ENCODE results near the gene HAL.

The HAL gene

GRCh38 chr12:95989504-95990123 is 6.5 kb downstream of the HAL start:
- Histone ChIP-seq H3K27me3 (ENCODE audit: control insufficient read depth in 1 of 2, insufficient read depth in 2 of 2, low read length in 2 of 2) (no peaks in the 10 kb centered on the region), H3K27ac (ENCODE audit: low read length) (no peak overlapping the region), H3K36me3 (ENCODE audit: control insufficient read depth in 2 of 2, insufficient read depth in 2 of 2, low read length in 2 of 2) (no peaks in the 10 kb centered on the region), H3K9me3 (ENCODE audit: control insufficient read depth in 2 of 2, low read length in 2 of 2) (no peaks in the 10 kb centered on the region), H3K4me3 (ENCODE audit: low read length in 2 of 2) (no peak overlapping the region), H3K4me1 (ENCODE audit: control insufficient read depth, insufficient read depth, low read length) (no peaks in the 10 kb centered on the region), H3K9ac (ENCODE audit: low read length in 2 of 2) (no peak overlapping the region)

- Histone ChIP-seq H3K4me3 (ENCODE audit: low read length in 2 of 2) (no peak overlapping the region), H3K4me1 (ENCODE audit: control insufficient read depth, insufficient read depth, low read length) (no peaks in the 10 kb centered on the region), H3K36me3 (ENCODE audit: control insufficient read depth in 2 of 2, insufficient read depth in 2 of 2, low read length in 2 of 2) (no peaks in the 10 kb centered on the region), H3K9me3 (ENCODE audit: control insufficient read depth in 2 of 2, low read length in 2 of 2) (no peaks in the 10 kb centered on the region), H3K27ac (ENCODE audit: low read length) (no peak overlapping the region), H3K9ac (ENCODE audit: low read length in 2 of 2) (no peak overlapping the region), H3K27me3 (ENCODE audit: control insufficient read depth in 1 of 2, insufficient read depth in 2 of 2, low read length in 2 of 2) (no peaks in the 10 kb centered on the region)
These were observed 7.5 kb downstream of the HAL start for GRCh38 chr12:95988506-95989275.

- no peak overlapping the region for H3K9ac ChIP-seq (ENCODE audit: low read length in 2 of 2)
- no peaks in the 10 kb centered on the region for H3K27me3 ChIP-seq (ENCODE audit: control insufficient read depth in 1 of 2, insufficient read depth in 2 of 2, low read length in 2 of 2)
- no peak overlapping the region for H3K27ac ChIP-seq (ENCODE audit: low read length)
- no peaks in the 10 kb centered on the region for H3K9me3 ChIP-seq (ENCODE audit: control insufficient read depth in 2 of 2, low read length in 2 of 2)
- no peak overlapping the region for H3K4me3 ChIP-seq (ENCODE audit: low read length in 2 of 2)
- H3K4me1 ChIP-seq (ENCODE audit: control insufficient read depth, insufficient read depth, low read length) = no peaks in the 10 kb centered on the region
- H3K36me3 ChIP-seq (ENCODE audit: control insufficient read depth in 2 of 2, insufficient read depth in 2 of 2, low read length in 2 of 2) = no peaks in the 10 kb centered on the region
These were observed 9.2 kb downstream of the HAL start for GRCh38 chr12:95986635-95987570.

- H3K27me3 ChIP-seq (ENCODE audit: control insufficient read depth in 1 of 2, insufficient read depth in 2 of 2, low read length in 2 of 2) = no peaks in the 10 kb centered on the region
- H3K27ac ChIP-seq (ENCODE audit: low read length) = no peak overlapping the region
- H3K36me3 ChIP-seq (ENCODE audit: control insufficient read depth in 2 of 2, insufficient read depth in 2 of 2, low read length in 2 of 2) = no peaks in the 10 kb centered on the region
- H3K4me3 ChIP-seq (ENCODE audit: low read length in 2 of 2) = no peak overlapping the region
- H3K9ac ChIP-seq (ENCODE audit: low read length in 2 of 2) = no peak overlapping the region
- no peaks in the 10 kb centered on the region for H3K4me1 ChIP-seq (ENCODE audit: control insufficient read depth, insufficient read depth, low read length)
- no peaks in the 10 kb centered on the region for H3K9me3 ChIP-seq (ENCODE audit: control insufficient read depth in 2 of 2, low read length in 2 of 2)
These were observed 11.5 kb downstream of the HAL start for GRCh38 chr12:95984682-95985081.

GRCh38 chr12:95982602-95983001 is 13.5 kb downstream of the HAL start:
- no peak overlapping the region for H3K27ac ChIP-seq (ENCODE audit: low read length)

GRCh38 chr12:95980437-95980836 is 15.7 kb downstream of the HAL start:
- Histone ChIP-seq H3K36me3 (ENCODE audit: control insufficient read depth in 2 of 2, insufficient read depth in 2 of 2, low read length in 2 of 2) (no peaks in the 10 kb centered on the region), H3K4me3 (ENCODE audit: low read length in 2 of 2) (no peak overlapping the region), H3K27ac (ENCODE audit: low read length) (no peak overlapping the region), H3K9me3 (ENCODE audit: control insufficient read depth in 2 of 2, low read length in 2 of 2) (no peaks in the 10 kb centered on the region), H3K4me1 (ENCODE audit: control insufficient read depth, insufficient read depth, low read length) (no peaks in the 10 kb centered on the region), H3K9ac (ENCODE audit: low read length in 2 of 2) (no peak overlapping the region), H3K27me3 (ENCODE audit: control insufficient read depth in 1 of 2, insufficient read depth in 2 of 2, low read length in 2 of 2) (no peaks in the 10 kb centered on the region)

More at GRCh38 chr12:95982602-95983001, 13.5 kb downstream of the HAL start:
- H3K4me3 ChIP-seq (ENCODE audit: low read length in 2 of 2) = no peak overlapping the region
- no peaks in the 10 kb centered on the region for H3K4me1 ChIP-seq (ENCODE audit: control insufficient read depth, insufficient read depth, low read length)
- H3K9ac ChIP-seq (ENCODE audit: low read length in 2 of 2) = no peak overlapping the region
- no peaks in the 10 kb centered on the region for H3K36me3 ChIP-seq (ENCODE audit: control insufficient read depth in 2 of 2, insufficient read depth in 2 of 2, low read length in 2 of 2)
- H3K27me3 ChIP-seq (ENCODE audit: control insufficient read depth in 1 of 2, insufficient read depth in 2 of 2, low read length in 2 of 2) = no peaks in the 10 kb centered on the region
- H3K9me3 ChIP-seq (ENCODE audit: control insufficient read depth in 2 of 2, low read length in 2 of 2) = no peaks in the 10 kb centered on the region

- H3K36me3 ChIP-seq (ENCODE audit: control insufficient read depth in 2 of 2, insufficient read depth in 2 of 2, low read length in 2 of 2) = no peaks in the 10 kb centered on the region
- no peak overlapping the region for H3K27ac ChIP-seq (ENCODE audit: low read length)
- no peaks in the 10 kb centered on the region for H3K9me3 ChIP-seq (ENCODE audit: control insufficient read depth in 2 of 2, low read length in 2 of 2)
- H3K27me3 ChIP-seq (ENCODE audit: control insufficient read depth in 1 of 2, insufficient read depth in 2 of 2, low read length in 2 of 2) = no peaks in the 10 kb centered on the region
- H3K4me3 ChIP-seq (ENCODE audit: low read length in 2 of 2) = no peak overlapping the region
- H3K4me1 ChIP-seq (ENCODE audit: control insufficient read depth, insufficient read depth, low read length) = no peaks in the 10 kb centered on the region
- H3K9ac ChIP-seq (ENCODE audit: low read length in 2 of 2) = no peak overlapping the region
These were observed 17.4 kb downstream of the HAL start for GRCh38 chr12:95978774-95979173.

- Histone ChIP-seq H3K36me3 (ENCODE audit: control insufficient read depth in 2 of 2, insufficient read depth in 2 of 2, low read length in 2 of 2) (no peaks in the 10 kb centered on the region), H3K9me3 (ENCODE audit: control insufficient read depth in 2 of 2, low read length in 2 of 2) (no peaks in the 10 kb centered on the region), H3K9ac (ENCODE audit: low read length in 2 of 2) (no peak overlapping the region)
These were observed 17.8 kb downstream of the HAL start for GRCh38 chr12:95978351-95978750.

GRCh38 chr12:95977764-95978305 is 18.3 kb downstream of the HAL start:
- H3K27ac ChIP-seq (ENCODE audit: low read length) = no peak overlapping the region
- no peaks in the 10 kb centered on the region for H3K9me3 ChIP-seq (ENCODE audit: control insufficient read depth in 2 of 2, low read length in 2 of 2)
- no peaks in the 10 kb centered on the region for H3K4me1 ChIP-seq (ENCODE audit: control insufficient read depth, insufficient read depth, low read length)
- H3K36me3 ChIP-seq (ENCODE audit: control insufficient read depth in 2 of 2, insufficient read depth in 2 of 2, low read length in 2 of 2) = no peaks in the 10 kb centered on the region
- H3K4me3 ChIP-seq (ENCODE audit: low read length in 2 of 2) = no peak overlapping the region
- no peak overlapping the region for H3K9ac ChIP-seq (ENCODE audit: low read length in 2 of 2)
- H3K27me3 ChIP-seq (ENCODE audit: control insufficient read depth in 1 of 2, insufficient read depth in 2 of 2, low read length in 2 of 2) = no peaks in the 10 kb centered on the region

More at GRCh38 chr12:95978351-95978750, 17.8 kb downstream of the HAL start:
- no peak overlapping the region for H3K27ac ChIP-seq (ENCODE audit: low read length)
- no peak overlapping the region for H3K4me3 ChIP-seq (ENCODE audit: low read length in 2 of 2)
- H3K27me3 ChIP-seq (ENCODE audit: control insufficient read depth in 1 of 2, insufficient read depth in 2 of 2, low read length in 2 of 2) = no peaks in the 10 kb centered on the region
- H3K4me1 ChIP-seq (ENCODE audit: control insufficient read depth, insufficient read depth, low read length) = no peaks in the 10 kb centered on the region

GRCh38 chr12:95976416-95976832 is 19.7 kb downstream of the HAL start:
- Histone ChIP-seq H3K27me3 (ENCODE audit: control insufficient read depth in 1 of 2, insufficient read depth in 2 of 2, low read length in 2 of 2) (no peaks in the 10 kb centered on the region), H3K9me3 (ENCODE audit: control insufficient read depth in 2 of 2, low read length in 2 of 2) (no peaks in the 10 kb centered on the region), H3K27ac (ENCODE audit: low read length) (no peak overlapping the region), H3K9ac (ENCODE audit: low read length in 2 of 2) (no peak overlapping the region), H3K4me3 (ENCODE audit: low read length in 2 of 2) (no peak overlapping the region), H3K36me3 (ENCODE audit: control insufficient read depth in 2 of 2, insufficient read depth in 2 of 2, low read length in 2 of 2) (no peaks in the 10 kb centered on the region), H3K4me1 (ENCODE audit: control insufficient read depth, insufficient read depth, low read length) (no peaks in the 10 kb centered on the region)
